Colonic mucosa (tissue), 4 donors: ENCODE measurements around the gene PDRG1. TPM values are rescaled to one million over a fixed set of nuclear protein-coding genes. Genes with fewer than 3 reads are reported as not detected.

Experiments
- DNase-seq: peaks from one replicate; pipeline ENCODE4 v3.0.0-alpha.2; 2020
- H3K27ac ChIP-seq: fragments of 200-600 bp; one replicate; pipeline ENCODE4 v1.8.0; 2021
- H3K27me3 ChIP-seq: fragments of 200-600 bp; one replicate; pipeline ENCODE4 v1.8.0; 2021
- H3K36me3 ChIP-seq: fragments of 200-600 bp; one replicate; pipeline ENCODE4 v1.8.0; 2021
- H3K4me1 ChIP-seq: fragments of 200-600 bp; one replicate; pipeline ENCODE4 v1.8.0; 2021; ENCODE audit warnings: mild to moderate bottlenecking
- H3K4me3 ChIP-seq: fragments of 200-600 bp; one replicate; pipeline ENCODE4 v1.8.0; 2021
- H3K9ac ChIP-seq, 2 donors: one replicate each; pipeline ENCODE4 v1.7.0; 2013; ENCODE audit warnings: control low read depth in 2 of 2, low read depth in 2 of 2, low read length in 2 of 2
- H3K9me3 ChIP-seq: fragments of 200-600 bp; one replicate; pipeline ENCODE4 v1.8.0; 2021
- CTCF ChIP-seq: fragments of 200-600 bp; IDR thresholded peaks from one replicate; pipeline ENCODE4 v1.8.0; 2022; ENCODE audit warnings: antibody characterized with exemption, mild to moderate bottlenecking
- intact Hi-C: fragments of 100-400 bp; cut with DNase I; formaldehyde crosslinking; loops from one replicate; pipeline ENCODE4 v1.14.1; 2022
- total RNA-seq, 2 donors: library from RNA; stranded (reverse); fragmentation: NEBNext Ultra II Directional in 1 of 2; extraction: Animal tissue kit (Norgen Biotek cat#: 25700) in 1 of 2; gene quantifications; one replicate each; pipeline ENCODE4 v1.2.1, GENCODE V29; 2021
- donor health status: healthy.
- donor health status: DM: no; HTN: no; CAD: no.
- donor health status: DM: no; HTN: no; CAD: no.

PDRG1 gene
- total RNA-seq, 2 donors from 2014 or later, result 9.9 to 14.6 TPM

DNA sequence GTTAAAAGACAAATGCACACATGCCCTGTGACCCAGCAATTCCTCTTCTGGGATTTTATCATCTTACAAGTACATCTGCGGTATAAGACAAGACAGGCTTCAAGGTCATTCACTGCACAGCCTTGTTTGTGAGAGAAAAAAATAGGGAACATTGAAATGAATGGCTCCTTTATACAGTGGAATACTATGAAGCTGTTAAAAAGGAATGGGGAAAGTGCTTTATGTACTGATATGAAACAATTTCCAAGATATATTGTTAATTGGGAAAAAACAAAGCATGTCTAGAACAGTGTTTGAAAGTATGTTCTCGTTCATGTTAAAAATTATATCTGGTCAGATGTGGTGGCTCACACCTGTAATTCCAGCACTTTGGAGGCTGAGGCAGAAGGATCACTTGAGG is 25.4 kb downstream of the PDRG1 start:
- Histone ChIP-seq H3K9me3 (no peaks in the 10 kb centered on the region), H3K4me1 (no peaks in the 10 kb centered on the region), H3K27me3 (no peaks in the 10 kb centered on the region), H3K36me3 (no peaks in the 10 kb centered on the region), H3K4me3 (no peak overlapping the region), H3K9ac (no peak overlapping the region), H3K27ac (no peak overlapping the region)
- no peak for DNase-seq
- intact Hi-C loops, result no loop called here
- no peak for TF ChIP-seq CTCF

DNA sequence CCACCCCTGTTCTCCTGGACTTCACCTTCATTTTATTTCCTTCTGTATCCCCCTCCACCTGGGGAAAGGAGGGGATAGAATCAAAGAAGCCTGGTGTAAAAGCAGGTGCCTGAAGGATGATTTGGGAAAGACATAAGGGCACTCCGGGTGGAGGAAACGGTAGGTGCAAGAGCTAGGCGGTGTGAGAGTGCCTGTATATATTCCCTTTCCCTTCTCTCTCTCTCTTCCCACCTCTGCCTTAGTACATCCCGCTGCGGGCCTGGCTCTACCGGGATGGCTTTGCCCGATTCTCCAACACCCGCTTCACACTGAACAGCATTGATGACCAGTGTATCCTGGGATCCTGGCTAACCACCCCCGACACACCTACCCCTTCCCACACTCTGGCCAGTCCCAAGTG is 26.2 kb downstream of the PDRG1 start:
- Histone ChIP-seq H3K9ac (no peak overlapping the region), H3K27me3 (no peaks in the 10 kb centered on the region), H3K9me3 (no peaks in the 10 kb centered on the region), H3K27ac (no peak overlapping the region), H3K4me1 (no peaks in the 10 kb centered on the region), H3K36me3 (no peaks in the 10 kb centered on the region), H3K4me3 (no peak overlapping the region)
- no peak for DNase-seq
- intact Hi-C loops, result no loop called here
- TF ChIP-seq CTCF, result no peak

GRCh38 chr20:31924561-31924960 is 27.3 kb downstream of the PDRG1 start:
- H3K4me3 ChIP-seq, result no peak overlapping the region
- H3K9ac ChIP-seq, result no peak overlapping the region
- intact Hi-C loops, result no loop called here
- H3K27ac ChIP-seq, result no peak overlapping the region
- DNase-seq, result no peak
- H3K4me1 ChIP-seq, result no peaks in the 10 kb centered on the region
- no peaks in the 10 kb centered on the region for H3K36me3 ChIP-seq
- no peaks in the 10 kb centered on the region for H3K9me3 ChIP-seq
- TF ChIP-seq CTCF, result no peak
- H3K27me3 ChIP-seq, result no peaks in the 10 kb centered on the region

DNA sequence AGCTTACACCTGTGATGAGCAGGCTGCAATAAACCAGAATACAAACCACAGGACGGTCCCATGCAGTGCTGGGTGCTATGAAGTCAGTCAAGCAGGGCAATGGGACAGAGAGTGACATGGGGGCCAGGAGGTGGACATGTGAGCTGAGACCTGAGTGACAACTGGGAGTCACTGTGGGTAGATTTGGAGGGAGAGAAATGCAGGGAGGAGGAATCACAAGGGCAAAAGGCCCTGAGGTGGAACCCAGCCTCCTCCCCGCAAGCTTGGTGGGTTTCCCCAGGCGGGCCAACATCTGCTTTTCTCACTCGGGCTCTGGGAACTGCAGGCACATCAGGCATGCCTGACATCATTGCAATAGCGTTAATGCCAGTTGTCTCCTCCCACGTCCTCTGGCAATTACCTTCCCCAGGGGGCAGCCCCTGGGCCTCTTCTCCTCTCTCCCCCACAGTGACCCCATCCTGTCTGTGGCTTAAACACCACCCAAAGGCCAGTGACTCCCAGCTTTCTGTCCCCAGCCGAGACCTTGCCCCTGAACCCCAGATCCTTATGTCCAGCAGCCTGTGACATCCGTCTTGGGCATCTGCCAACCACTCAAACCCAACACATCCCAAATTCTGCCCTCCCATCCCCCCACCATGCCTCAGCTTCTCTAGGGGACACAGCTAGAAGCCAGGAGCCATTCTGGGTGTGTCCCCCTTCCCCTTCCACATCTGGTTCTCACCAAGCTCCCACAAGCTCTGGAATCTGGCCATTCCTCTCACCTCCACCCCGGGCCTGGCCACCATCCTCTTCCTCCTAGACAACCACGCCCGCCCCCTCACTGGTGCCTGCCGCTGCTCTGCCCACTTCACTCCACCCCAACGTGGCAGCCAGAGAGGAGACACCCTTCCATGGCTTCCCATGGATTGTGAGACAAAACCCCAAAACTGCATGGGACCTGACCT is 28.2 kb downstream of the PDRG1 start:
- intact Hi-C loops, result no loop called here
- Histone ChIP-seq H3K9me3 (no peaks in the 10 kb centered on the region), H3K9ac (no peak overlapping the region), H3K4me1 (no peaks in the 10 kb centered on the region), H3K27me3 (no peaks in the 10 kb centered on the region), H3K4me3 (no peak overlapping the region), H3K36me3 (no peaks in the 10 kb centered on the region), H3K27ac (no peak overlapping the region)
- DNase-seq, result no peak
- TF ChIP-seq CTCF, result no peak

- Histone ChIP-seq H3K4me1 (no peaks in the 10 kb centered on the region), H3K9ac (no peak overlapping the region), H3K4me3 (no peak overlapping the region), H3K27ac (no peak overlapping the region), H3K9me3 (no peaks in the 10 kb centered on the region), H3K36me3 (no peaks in the 10 kb centered on the region), H3K27me3 (no peaks in the 10 kb centered on the region)
- TF ChIP-seq CTCF, result no peak
- intact Hi-C loops, result no loop called here
- no peak for DNase-seq
These were observed 29.3 kb downstream of the PDRG1 start for GRCh38 chr20:31922588-31922987.
